Aorta (tissue), 5 donors: Measurements from ENCODE around the gene FRMPD2. TPM values are rescaled to one million over a fixed set of nuclear protein-coding genes. Genes with fewer than 3 reads are reported as not detected.
"Not testable (repeated sequence)": the region's sequence is repeated elsewhere in the genome, so short reads cannot be mapped to it uniquely, and the experiment has no call there.

Source experiments
- ATAC-seq: fragments of 200-7000 bp; cut with Tn5 transposase; one replicate; pipeline ENCODE4 v1.9.1; 2022; ENCODE audit warnings: moderate library complexity; ENCODE audit not compliant: low FRiP score
- DNase-seq, 2 donors: peaks; one replicate each; pipeline ENCODE4 v3.0.0-alpha.2; 2020
- H3K27ac ChIP-seq, 2 donors: one replicate each; pipeline ENCODE4 v1.5.1; 2013; ENCODE audit warnings: low read length in 2 of 2, mild to moderate bottlenecking in 2 of 2, moderate library complexity in 2 of 2, control low read depth in 1 of 2, inconsistent platforms in 1 of 2, low read depth in 1 of 2
- H3K27me3 ChIP-seq, 2 donors: one replicate each; pipeline ENCODE4 v1.6.1; 2013; ENCODE audit warnings: control low read depth in 1 of 2, low read length in 1 of 2, mild to moderate bottlenecking in 1 of 2, moderate library complexity in 1 of 2; ENCODE audit not compliant: insufficient read depth in 2 of 2, control insufficient read depth in 1 of 2
- H3K36me3 ChIP-seq, 2 donors: one replicate each; pipeline ENCODE4 v1.6.1; 2013; ENCODE audit warnings: control low read depth in 1 of 2, low read length in 1 of 2, mild to moderate bottlenecking in 1 of 2; ENCODE audit not compliant: insufficient read depth in 2 of 2, control insufficient read depth in 1 of 2
- H3K4me1 ChIP-seq, 2 donors: one replicate each; pipeline ENCODE4 v1.6.1; 2013; ENCODE audit warnings: low read length in 2 of 2, control low read depth in 1 of 2, mild to moderate bottlenecking in 1 of 2, moderate library complexity in 1 of 2; ENCODE audit not compliant: insufficient read depth in 2 of 2, control insufficient read depth in 1 of 2
- H3K4me3 ChIP-seq, 2 donors: one replicate each; pipeline ENCODE4 v1.5.1; 2013; ENCODE audit warnings: low read length in 2 of 2, control low read depth in 1 of 2, mild to moderate bottlenecking in 1 of 2
- H3K9me3 ChIP-seq: one replicate; pipeline ENCODE4 v1.6.1; 2013; ENCODE audit warnings: mild to moderate bottlenecking, low read length; ENCODE audit not compliant: control insufficient read depth
- WGBS, 2 donors: extraction: QIAGEN DNeasy Blood & Tissue Kit; methylation state at CpG; one replicate each; pipeline ENCODE4 v1.1.7; 2013; 5-methylcytosine and 5-hydroxymethylcytosine counted together
- intact Hi-C, 2 donors: fragments of 100-400 bp; cut with DNase I; formaldehyde crosslinking; loops; one replicate each; pipeline versions ENCODE4 v1.14.2 to v1.15.0; 2022
- polyA plus RNA-seq, 2 donors: library from polyadenylated mRNA; stranded (reverse); fragments of 200-250 nt; gene quantifications; one replicate each; pipeline ENCODE4 v1.2.3, GENCODE V29; 2013
- total RNA-seq, 2 donors: library from RNA; stranded (reverse); fragmentation: NEBNext Ultra II Directional; extraction: Animal tissue kit (Norgen Biotek cat#: 25700); gene quantifications; one replicate each; pipeline ENCODE4 v1.2.1, GENCODE V29; 2021
- donor health status: healthy with polysubstance abuse.
- donor health status: Bipolar disorder and iron deficiency.
- donor health status: DM: no; HTN: no; CAD: no.
- donor health status: DM: no; HTN: no; CAD: no.
- donor health status: DM: yes; HTN: yes; CAD: no.

The FRMPD2 gene
- total and polyA plus RNA-seq, 4 donors: not detected

DNA sequence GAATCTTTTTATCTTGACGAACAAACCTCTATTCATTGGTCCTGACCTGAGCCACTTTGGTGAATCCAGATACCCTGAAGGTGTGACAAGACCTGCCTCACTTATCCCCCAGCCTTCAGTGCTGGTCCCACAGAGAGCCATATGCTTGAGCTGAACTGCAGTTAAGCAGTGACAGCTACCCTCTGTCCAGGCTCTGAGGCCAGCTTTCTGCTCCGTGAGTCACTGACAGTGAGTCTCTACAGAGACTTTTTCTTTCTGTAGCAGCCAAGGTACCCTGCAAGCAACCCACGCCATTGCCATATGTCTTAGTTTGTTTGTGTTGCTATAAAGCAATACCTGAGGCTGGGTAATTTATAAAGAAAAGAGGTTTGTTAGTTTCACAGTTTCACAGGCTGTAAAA lies 133.5 kb downstream of the FRMPD2 start:
- H3K27ac ChIP-seq, H3K4me1 ChIP-seq, H3K36me3 ChIP-seq, intact Hi-C loops, H3K4me3 ChIP-seq, ATAC-seq, DNase-seq, H3K9me3 ChIP-seq, H3K27me3 ChIP-seq: not testable (repeated sequence)
- 87 to 90% methylated on average over 2 of the region's 3 CpGs for WGBS, 2 donors

- intact Hi-C loops, H3K4me1 ChIP-seq, DNase-seq, H3K9me3 ChIP-seq, H3K27me3 ChIP-seq, H3K27ac ChIP-seq, H3K4me3 ChIP-seq, H3K36me3 ChIP-seq: not testable (repeated sequence)
- WGBS, 2 donors: 32 to 44% methylated on average over 9 to 24 of the region's 53 CpGs
- ATAC-seq: peak; percentile 55
Measured at GRCh38 chr10:48139953-48140850, 134.3 kb downstream of the FRMPD2 start.

DNA sequence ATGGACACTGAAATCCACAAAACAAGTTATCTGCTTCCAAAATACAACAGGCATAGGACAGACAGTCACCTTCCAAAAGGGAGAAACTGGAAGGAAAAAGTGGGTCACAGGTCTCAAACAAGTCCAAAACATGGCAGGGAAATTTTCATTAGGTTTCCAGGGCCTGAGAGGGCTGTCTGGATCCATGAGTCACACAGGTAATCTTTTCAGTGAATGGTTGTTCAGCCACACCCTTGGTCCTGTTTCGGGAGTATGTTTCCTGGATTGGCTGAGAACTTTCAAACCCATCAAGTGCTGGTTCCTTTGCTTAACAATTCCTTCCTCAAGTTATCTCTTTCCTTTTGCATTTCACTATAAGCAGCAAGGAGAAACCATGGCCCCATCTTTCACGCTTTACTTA lies 145.5 kb downstream of the FRMPD2 start:
- H3K27ac ChIP-seq, H3K27me3 ChIP-seq, H3K36me3 ChIP-seq, ATAC-seq, H3K4me3 ChIP-seq, intact Hi-C loops, H3K9me3 ChIP-seq, DNase-seq, H3K4me1 ChIP-seq: not testable (repeated sequence)
- WGBS, 2 donors: 80 to 83% methylated on average over 1 of the region's 2 CpGs

DNA sequence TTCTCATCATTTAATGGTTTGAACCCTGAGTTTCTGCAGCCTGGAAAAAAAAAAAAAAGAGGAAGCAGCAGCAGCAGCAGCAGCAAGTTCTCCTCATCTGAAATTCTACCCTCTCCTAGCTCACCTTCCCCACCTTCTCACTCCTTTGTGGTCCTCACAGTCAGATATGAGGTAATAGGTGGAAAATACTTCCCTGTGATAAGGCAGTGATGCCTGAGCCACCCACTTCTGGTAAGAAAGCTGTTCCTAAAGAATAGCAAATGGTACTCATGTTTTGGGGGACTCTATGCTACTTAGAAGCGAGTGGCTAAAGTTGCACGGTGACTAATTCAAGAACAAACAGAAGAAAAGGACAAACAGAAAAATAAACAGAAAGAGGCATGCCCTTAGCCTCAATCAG lies 148.2 kb downstream of the FRMPD2 start:
- WGBS, 2 donors: no CpG with 5 or more reads among the region's 2 CpGs
- intact Hi-C loops, H3K27ac ChIP-seq, H3K4me3 ChIP-seq, DNase-seq, H3K36me3 ChIP-seq, H3K4me1 ChIP-seq, H3K9me3 ChIP-seq, ATAC-seq, H3K27me3 ChIP-seq: not testable (repeated sequence)

GRCh38 chr10:48125631-48126030 lies 148.9 kb downstream of the FRMPD2 start:
- WGBS, 2 donors: 2% methylated on average over 2 of the region's 2 CpGs; no CpG with 5 or more reads in 1 of the 2 donors

DNA sequence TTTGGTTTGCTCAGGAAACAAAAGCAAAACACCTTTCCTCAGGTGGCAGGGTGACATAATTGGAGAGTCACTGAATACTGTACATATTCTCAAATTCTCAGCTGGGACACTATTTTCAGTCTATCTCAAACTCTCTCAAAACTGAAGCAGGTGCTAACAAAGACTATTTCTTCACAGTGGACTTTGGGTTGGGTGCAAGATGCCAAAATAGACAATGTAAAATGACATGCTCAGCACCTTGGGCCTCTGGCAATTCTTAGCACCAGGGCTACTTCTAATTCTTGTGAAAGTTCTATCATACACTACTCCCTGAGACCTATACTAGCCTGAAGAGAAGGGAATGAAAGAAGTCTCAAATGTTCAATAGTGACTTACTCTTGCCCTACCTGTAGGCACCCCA lies 151.9 kb downstream of the FRMPD2 start:
- H3K9me3 ChIP-seq, H3K27me3 ChIP-seq, H3K4me1 ChIP-seq, ATAC-seq, DNase-seq, intact Hi-C loops, H3K27ac ChIP-seq, H3K36me3 ChIP-seq, H3K4me3 ChIP-seq: not testable (repeated sequence)

More at GRCh38 chr10:48125631-48126030, 148.9 kb downstream of the FRMPD2 start:
- ATAC-seq, H3K9me3 ChIP-seq, H3K36me3 ChIP-seq, H3K4me3 ChIP-seq, H3K27me3 ChIP-seq, DNase-seq, H3K4me1 ChIP-seq, H3K27ac ChIP-seq, intact Hi-C loops: not testable (repeated sequence)

- DNase-seq, H3K4me1 ChIP-seq, H3K9me3 ChIP-seq, ATAC-seq, H3K36me3 ChIP-seq, H3K4me3 ChIP-seq, H3K27me3 ChIP-seq, H3K27ac ChIP-seq, intact Hi-C loops: not testable (repeated sequence)
- WGBS, 2 donors: no CpG with 5 or more reads among the region's 3 CpGs
Measured at GRCh38 chr10:48110277-48110676, 164.2 kb downstream of the FRMPD2 start.
